Right ventricle myocardium superior (tissue), 1 donor: Measurements from ENCODE around the gene ARPC5L. TPM values are rescaled to one million over a fixed set of nuclear protein-coding genes. Genes with fewer than 3 reads are reported as not detected.
"Not testable (repeated sequence)": the region's sequence is repeated elsewhere in the genome, so short reads cannot be mapped to it uniquely, and the experiment has no call there.

Source experiments
- ATAC-seq: fragments of 200-7000 bp; cut with Tn5 transposase; one replicate; pipeline ENCODE4 v1.9.1; 2020; ENCODE audit warnings: mild to moderate bottlenecking; ENCODE audit not compliant: poor library complexity
- DNase-seq: peaks from one replicate; pipeline ENCODE4 v3.0.0-alpha.2; 2020
- intact Hi-C: fragments of 100-400 bp; cut with DNase I; formaldehyde crosslinking; loops from one replicate; pipeline ENCODE4 v1.11.2; 2022
- total RNA-seq: library from RNA; stranded (reverse); fragmentation: NEBNext Ultra II Directional; extraction: Animal tissue kit (Norgen Biotek cat#: 25700); gene quantifications from one replicate; pipeline ENCODE4 v1.2.1, GENCODE V29; 2021
- donor health status: DM: no; HTN: yes; CAD: no; lungs with severe emphysema.

The ARPC5L gene
- total RNA-seq, 1 donor from 2014 or later, result 37.8 TPM

DNA sequence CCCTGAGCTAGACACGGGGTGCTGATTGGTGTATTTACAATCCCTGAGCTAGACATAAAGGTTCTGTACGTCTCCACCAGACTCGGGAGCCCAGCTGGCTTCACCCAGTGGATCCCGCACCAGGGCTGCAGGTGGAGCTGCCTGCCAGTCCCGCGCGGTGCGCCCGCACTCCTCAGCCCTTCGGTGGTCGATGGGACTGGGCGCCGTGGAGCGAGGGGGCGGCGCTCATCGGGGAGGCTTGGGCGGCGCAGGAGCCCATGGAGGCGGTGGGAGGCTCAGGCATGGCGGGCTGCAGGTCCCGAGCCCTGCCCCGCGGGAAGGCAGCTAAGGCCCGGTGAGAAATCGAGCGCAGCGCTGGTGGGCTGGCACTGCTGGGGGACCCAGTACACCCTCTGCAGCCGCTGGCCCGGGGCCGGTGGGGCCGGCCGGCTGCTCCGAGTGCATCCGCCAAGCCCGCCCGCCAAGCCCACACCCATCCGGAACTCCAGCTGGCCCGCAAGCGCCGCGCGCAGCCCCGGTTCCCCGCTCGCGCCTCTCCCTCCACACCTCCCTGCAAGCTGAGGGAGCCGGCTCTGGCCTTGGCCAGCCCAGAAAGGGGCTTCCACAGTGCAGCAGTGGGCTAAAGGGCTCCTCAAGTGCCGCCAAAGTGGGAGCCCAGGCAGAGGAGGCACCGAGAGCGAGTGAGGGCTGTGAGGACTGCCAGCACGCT lies 23.2 kb upstream of the ARPC5L start:
- intact Hi-C loops, ATAC-seq: not testable (repeated sequence)
- DNase-seq, result peak; percentile 30

GRCh38 chr9:124839612-124840299 lies 22.2 kb upstream of the ARPC5L start:
- no peak for ATAC-seq
- intact Hi-C loops, result no loop called here

DNA sequence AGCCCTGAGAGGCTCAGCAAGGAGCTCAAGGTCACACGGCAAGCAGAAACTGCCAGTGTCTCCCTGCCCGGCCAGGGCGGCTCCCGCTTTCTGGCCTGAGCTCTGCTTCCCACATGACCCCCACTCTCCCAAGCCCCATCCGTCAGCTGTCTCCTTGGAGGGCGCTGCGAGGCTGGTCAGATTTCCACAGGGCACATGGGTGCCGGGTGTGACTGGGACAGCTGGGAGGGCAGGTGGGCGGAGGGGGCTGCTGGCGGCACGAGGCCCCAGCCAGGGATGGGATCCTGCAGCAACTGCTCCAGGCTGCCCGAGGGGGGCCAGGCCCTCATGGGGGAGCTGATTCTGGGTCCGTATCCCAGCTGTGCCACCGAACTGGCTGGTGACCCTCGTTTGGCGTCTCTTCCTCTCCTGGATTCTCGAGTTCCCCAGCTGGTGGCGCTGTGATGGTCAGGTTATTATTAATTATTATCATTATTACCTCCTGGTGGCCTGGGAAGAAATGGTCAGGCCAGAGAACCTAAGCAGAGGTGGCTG lies 21.6 kb upstream of the ARPC5L start:
- intact Hi-C loops, result no loop called here
- ATAC-seq, result no peak
- DNase-seq, result peak; percentile 41

More at GRCh38 chr9:124839612-124840299, 22.2 kb upstream of the ARPC5L start:
- DNase-seq, result peak; percentile 34

DNA sequence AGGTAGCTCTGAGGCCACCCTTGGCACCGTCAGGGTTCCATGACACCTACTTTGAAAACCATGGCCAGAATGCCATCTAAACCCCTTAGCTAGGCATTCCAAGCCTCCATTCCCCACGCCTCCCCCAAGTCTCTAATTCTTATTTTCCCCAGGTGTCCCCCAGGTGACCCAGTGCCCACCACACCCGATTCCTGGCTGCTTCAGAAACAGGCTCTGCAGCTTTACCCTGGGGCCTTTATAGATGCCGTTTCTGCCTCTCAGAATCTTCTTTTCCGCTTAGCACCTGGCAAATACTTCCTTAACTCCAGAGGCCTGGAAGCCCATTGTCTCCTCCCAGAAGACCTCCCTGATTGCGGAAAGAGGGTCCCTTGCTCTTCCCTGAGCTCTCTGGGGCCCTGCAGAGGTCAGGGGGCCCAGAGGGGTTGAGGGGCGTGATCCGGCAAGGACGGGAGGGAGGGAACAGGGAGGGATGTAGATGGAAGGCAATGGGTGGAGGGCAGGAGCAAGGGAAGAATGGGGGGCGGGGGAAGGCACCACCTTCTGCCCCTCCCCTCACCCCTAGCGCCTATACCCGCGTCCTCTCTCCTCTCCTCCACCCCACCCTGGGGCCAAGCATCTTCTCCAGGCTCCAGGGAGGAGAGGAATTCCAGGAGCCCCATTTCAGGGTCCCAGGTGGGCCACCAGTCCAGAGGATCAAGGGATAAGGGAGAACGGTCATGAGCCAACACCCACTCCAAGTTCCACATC lies 20.7 kb upstream of the ARPC5L start:
- intact Hi-C loops, result no loop called here
- no peak for DNase-seq
- no peak for ATAC-seq

- intact Hi-C loops, result no loop called here
- DNase-seq (peak; percentile 12), ATAC-seq (no peak)
Measured at GRCh38 chr9:124843456-124844034, 18.4 kb upstream of the ARPC5L start.

- intact Hi-C loops, result no loop called here
- ATAC-seq, result no peak
- DNase-seq, result peak; percentile 2
Measured at GRCh38 chr9:124844291-124844690, 17.6 kb upstream of the ARPC5L start.

DNA sequence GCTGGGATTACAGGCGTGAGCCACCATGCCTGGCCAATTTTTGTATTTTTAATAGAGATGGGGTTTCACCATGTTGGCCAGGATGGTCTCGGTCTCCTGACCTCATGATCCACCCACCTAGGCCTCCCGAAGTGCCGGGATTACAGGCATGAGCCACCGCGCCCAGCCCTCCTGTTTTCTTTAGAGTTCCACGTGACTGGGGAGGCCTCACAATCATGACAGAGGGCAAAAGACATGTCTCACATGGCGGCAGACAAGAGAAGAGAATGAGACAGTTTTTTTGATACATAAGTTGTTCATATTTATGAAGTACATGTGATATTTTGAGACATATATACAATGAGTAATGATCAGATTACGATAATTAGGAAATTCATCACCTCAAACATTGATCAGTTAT lies 15.5 kb upstream of the ARPC5L start:
- DNase-seq, result peak; percentile 19
- intact Hi-C loops, ATAC-seq: not testable (repeated sequence)

GRCh38 chr9:124846969-124847368 lies 15.0 kb upstream of the ARPC5L start:
- intact Hi-C loops, result no loop called here
- ATAC-seq (no peak), DNase-seq (no peak)

GRCh38 chr9:124849801-124850200 lies 12.1 kb upstream of the ARPC5L start:
- no peak for DNase-seq
- intact Hi-C loops, result no loop called here
- no peak for ATAC-seq

GRCh38 chr9:124852121-124852828 lies 9.7 kb upstream of the ARPC5L start:
- DNase-seq (peak; percentile 62), ATAC-seq (peak; percentile 66)
- intact Hi-C loops, result loop anchor here (1.0 kb wide), 1 partner anchor 80 kb away; no protein-coding TSS in a partner anchor

DNA sequence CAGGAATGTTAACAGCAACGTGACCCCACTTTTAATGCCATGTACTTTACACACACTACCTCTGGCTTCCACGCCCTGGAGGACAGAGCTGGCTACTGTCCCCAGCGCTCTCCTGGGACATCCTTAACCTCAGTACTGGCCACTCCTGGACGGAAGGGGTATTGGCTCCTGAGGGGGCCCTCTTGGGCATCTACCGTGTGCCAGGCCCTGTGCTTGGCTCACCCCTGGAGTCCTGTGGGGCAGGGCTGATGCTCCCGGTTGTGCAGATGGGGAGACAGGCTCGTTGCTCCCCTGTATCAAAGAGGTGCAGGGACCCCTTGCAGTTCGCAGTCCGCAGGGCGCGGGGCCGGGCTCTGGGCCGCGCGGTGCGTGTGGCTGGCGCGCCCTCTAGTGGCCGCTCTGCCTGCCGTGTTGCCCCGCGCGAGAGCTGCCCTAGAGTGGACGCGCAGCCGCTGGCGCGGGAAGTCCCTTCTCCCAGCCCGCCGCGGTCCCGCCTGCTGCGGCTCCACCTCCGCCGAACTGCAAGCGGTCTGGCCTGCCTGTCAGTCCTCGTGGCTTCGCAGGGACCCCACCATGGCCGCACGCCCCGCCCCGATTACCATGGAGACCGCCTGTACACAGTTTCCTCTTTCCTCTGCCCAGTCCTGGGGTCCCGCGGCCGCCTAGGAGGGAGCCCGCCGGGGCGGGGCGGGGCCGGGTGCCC lies 8.9 kb upstream of the ARPC5L start, which contains the start of gene WDR38:
Gene WDR38, plus strand, starts transcription at position 632 of the 703 bp plus-strand sequence. CDS start 72 bp downstream, outside the sequence.
- DNase-seq (peak; percentile 91), ATAC-seq (peak; percentile 91)
- intact Hi-C loops, result loop anchor here (1.0 kb wide), 1 partner anchor 81 kb away; no protein-coding TSS in a partner anchor

- DNase-seq, result no peak
- ATAC-seq, result peak; percentile 2
- intact Hi-C loops, result no loop called here
Measured at GRCh38 chr9:124853605-124854143, 8.3 kb upstream of the ARPC5L start.

DNA sequence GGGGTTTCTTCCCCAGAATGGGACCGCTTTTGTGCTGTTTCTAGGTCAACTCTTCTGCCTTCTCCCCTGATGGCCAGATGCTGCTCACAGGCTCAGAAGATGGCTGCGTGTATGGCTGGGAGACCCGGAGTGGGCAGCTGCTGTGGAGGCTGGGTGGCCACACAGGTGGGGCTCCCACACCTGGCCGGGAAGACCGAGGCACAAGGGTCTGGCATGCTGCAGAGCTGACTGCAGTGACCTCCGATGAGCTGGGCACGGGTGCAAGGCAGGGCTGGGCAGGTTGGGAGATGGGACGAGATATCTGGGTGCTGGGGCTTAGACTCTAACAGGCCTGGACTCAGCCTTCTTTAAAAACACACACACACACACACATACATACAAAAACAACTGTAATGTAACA lies 7.8 kb upstream of the ARPC5L start:
- DNase-seq (no peak), ATAC-seq (no peak)
- intact Hi-C loops, result no loop called here

- intact Hi-C loops, result no loop called here
- DNase-seq (no peak), ATAC-seq (no peak)
Measured at GRCh38 chr9:124854822-124855221, 7.1 kb upstream of the ARPC5L start.

GRCh38 chr9:124855566-124855943 lies 6.4 kb upstream of the ARPC5L start:
- intact Hi-C loops, result no loop called here

GRCh38 chr9:124855944-124856765 lies 5.8 kb upstream of the ARPC5L start:
- ATAC-seq (no peak), DNase-seq (no peak)
- intact Hi-C loops, result no loop called here

More at GRCh38 chr9:124855566-124855943, 6.4 kb upstream of the ARPC5L start:
- no peak for DNase-seq
- ATAC-seq, result no peak
